Mucosa of descending colon (tissue), 3 donors: Measurements from ENCODE around the gene ARID1B. TPM values are rescaled to one million over a fixed set of nuclear protein-coding genes. Genes with fewer than 3 reads are reported as not detected.

ENCODE experiments used
- ATAC-seq: fragments of 200-7000 bp; cut with Tn5 transposase; one replicate; pipeline ENCODE4 v1.9.1; 2020; ENCODE audit warnings: mild to moderate bottlenecking, moderate library complexity
- DNase-seq, 3 donors: peaks; one replicate each; pipeline ENCODE4 v3.0.0-alpha.2; 2020
- H3K36me3 ChIP-seq: fragments of 200-600 bp; one replicate; pipeline ENCODE4 v1.8.0; 2021; ENCODE audit warnings: low read depth, mild to moderate bottlenecking
- H3K4me1 ChIP-seq: fragments of 200-600 bp; one replicate; pipeline ENCODE4 v1.8.0; 2021; ENCODE audit warnings: low read depth, mild to moderate bottlenecking
- H3K4me3 ChIP-seq: fragments of 200-600 bp; one replicate; pipeline ENCODE4 v1.8.0; 2021; ENCODE audit warnings: mild to moderate bottlenecking
- H3K9me3 ChIP-seq: fragments of 200-600 bp; one replicate; pipeline ENCODE4 v1.8.0; 2021; ENCODE audit warnings: mild to moderate bottlenecking
- intact Hi-C, 2 donors: fragments of 100-400 bp; cut with DNase I in 1 of 2; cut with micrococcal nuclease in 1 of 2; formaldehyde crosslinking; loops; one replicate each; pipeline versions ENCODE4 v1.11.0 to v1.11.1; 2022; cut with DNase I, micrococcal nuclease
- total RNA-seq, 3 donors: library from RNA; stranded (reverse); fragmentation: NEBNext Ultra II Directional in 2 of 3; extraction: Animal tissue kit (Norgen Biotek cat#: 25700) in 2 of 3; gene quantifications; one replicate each; pipeline versions ENCODE4 v1.2.1 to v1.2.4, GENCODE V29; 2021 to 2023
- TF ChIP-seq, protein P1 (sequence below): fragments of 200-600 bp; IDR thresholded peaks from one replicate; pipeline ENCODE4 v1.8.0; 2022; ENCODE audit warnings: antibody characterized with exemption, mild to moderate bottlenecking
- donor health status: DM: no; HTN: no; CAD: no; lungs with moderate emphysema.
- donor health status: DM: no; HTN: no; CAD: no.
- donor health status: DM: no; HTN: yes; CAD: no.

The ARID1B gene
- total RNA-seq, 3 donors from 2014 or later, result 71.8 to 102 (median 101) TPM

DNA sequence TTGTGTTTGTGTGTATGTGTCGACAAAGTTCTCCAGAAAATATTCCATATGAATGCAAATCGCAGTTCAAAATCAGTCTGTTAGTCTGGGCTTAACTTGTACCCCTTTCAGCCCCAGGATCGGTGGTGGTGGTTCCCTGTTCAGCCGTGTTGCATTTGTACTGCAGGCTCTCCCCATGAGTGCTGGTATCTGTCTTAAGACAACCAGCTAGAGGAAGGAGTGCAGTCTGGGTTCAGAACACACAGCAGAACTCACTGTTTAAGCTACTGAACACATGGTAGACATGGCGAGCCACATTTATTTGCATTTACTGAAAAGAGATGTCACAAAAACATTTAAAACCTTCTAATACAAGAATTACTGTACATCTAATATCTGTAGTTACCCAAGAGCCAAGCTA lies 192.1 kb downstream of the ARID1B start:
- H3K9me3 ChIP-seq, result no peaks in the 10 kb centered on the region
- TF ChIP-seq, protein P1, sequence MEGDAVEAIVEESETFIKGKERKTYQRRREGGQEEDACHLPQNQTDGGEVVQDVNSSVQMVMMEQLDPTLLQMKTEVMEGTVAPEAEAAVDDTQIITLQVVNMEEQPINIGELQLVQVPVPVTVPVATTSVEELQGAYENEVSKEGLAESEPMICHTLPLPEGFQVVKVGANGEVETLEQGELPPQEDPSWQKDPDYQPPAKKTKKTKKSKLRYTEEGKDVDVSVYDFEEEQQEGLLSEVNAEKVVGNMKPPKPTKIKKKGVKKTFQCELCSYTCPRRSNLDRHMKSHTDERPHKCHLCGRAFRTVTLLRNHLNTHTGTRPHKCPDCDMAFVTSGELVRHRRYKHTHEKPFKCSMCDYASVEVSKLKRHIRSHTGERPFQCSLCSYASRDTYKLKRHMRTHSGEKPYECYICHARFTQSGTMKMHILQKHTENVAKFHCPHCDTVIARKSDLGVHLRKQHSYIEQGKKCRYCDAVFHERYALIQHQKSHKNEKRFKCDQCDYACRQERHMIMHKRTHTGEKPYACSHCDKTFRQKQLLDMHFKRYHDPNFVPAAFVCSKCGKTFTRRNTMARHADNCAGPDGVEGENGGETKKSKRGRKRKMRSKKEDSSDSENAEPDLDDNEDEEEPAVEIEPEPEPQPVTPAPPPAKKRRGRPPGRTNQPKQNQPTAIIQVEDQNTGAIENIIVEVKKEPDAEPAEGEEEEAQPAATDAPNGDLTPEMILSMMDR, result no peak
- intact Hi-C loops, result no loop called here
- no peaks in the 10 kb centered on the region for H3K4me1 ChIP-seq
- ATAC-seq (no peak), DNase-seq (no peak)
- H3K36me3 ChIP-seq, result no peaks in the 10 kb centered on the region
- no peak overlapping the region for H3K4me3 ChIP-seq

DNA sequence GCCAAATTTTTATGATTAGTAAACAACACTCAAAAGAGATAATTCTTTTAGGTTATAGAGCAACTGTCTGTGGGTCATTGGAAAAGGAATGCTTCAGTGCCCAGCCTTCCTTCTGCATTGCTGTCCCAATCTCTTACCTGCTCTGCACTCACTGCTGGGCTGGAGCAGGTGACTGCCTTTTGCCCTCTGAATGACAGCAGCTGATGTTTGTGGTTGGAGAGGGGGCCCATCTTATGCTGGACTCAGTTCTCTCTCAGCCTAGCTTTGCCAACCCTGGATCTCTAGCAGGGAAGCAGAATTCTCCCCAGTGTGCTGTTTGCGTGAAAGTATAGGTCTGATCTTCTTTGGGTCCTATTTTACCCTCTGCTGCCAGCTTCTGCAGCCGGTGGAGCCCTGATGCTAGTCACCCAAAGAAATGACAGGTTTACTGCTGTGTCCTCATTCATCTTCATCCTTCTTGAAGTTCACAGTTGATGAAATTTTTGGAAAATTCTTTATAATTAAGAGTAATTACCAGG lies 193.5 kb downstream of the ARID1B start:
- intact Hi-C loops, result no loop called here
- no peaks in the 10 kb centered on the region for H3K9me3 ChIP-seq
- ATAC-seq (no peak), DNase-seq (no peak)
- H3K4me3 ChIP-seq, result no peak overlapping the region
- H3K36me3 ChIP-seq, result no peaks in the 10 kb centered on the region
- TF ChIP-seq, protein P1, result no peak
- H3K4me1 ChIP-seq, result no peaks in the 10 kb centered on the region

DNA sequence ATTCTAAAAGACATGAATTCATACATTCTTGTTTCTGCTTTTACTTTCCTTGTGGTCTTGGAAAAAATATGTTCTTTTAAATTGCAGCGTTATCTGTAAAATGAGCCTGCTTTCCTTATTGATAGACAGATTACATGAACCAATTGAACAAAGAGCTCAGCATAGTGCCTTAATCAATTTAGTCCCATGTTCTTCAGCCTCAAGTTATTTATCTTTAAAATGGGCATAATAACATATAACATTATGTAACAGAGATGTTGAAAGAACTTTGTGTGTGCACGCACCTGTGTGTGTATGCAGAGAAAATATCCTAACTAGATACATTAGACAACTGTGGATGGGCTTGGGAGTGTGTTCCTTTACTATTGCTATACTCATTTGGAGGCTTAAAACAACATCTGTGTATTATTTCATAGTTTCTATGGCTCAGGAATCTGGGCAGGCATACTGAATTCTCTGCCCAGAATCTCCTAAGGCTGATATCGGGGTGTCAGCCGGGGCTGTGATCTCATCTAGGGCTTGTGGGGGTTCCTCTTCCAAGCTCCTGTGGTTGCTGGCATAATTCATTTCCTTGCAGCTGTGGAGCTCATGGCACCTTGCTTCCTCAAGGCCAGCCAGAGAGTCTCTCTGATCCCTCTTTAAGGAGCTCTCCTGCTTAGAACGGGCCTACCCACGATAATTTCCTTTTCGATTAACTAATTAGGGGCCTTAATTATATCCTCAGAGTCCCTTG lies 194.1 kb downstream of the ARID1B start:
- Histone ChIP-seq H3K4me3 (no peak overlapping the region), H3K36me3 (no peaks in the 10 kb centered on the region), H3K4me1 (no peaks in the 10 kb centered on the region), H3K9me3 (no peaks in the 10 kb centered on the region)
- TF ChIP-seq, protein P1, result no peak
- no peak for ATAC-seq
- intact Hi-C loops, result no loop called here
- DNase-seq, result no peak

DNA sequence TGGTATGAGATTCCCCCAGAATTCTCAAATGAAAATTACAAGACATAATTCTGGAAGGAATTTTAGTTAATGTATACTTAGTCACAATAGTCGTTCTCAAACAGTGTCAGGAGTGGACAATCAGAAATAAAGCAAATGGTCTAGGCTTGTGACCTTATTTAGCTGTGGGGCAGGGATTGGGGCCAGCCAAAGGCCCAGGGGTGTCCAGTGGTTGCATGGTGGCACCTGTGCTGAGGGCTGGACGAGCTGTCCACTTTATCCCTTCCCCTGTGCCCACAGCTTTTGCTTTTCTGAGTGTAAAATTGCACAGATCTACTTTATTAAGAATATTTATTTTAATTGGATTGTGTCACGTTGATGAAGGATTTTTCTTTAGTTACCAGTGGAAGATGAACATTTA lies 195.0 kb downstream of the ARID1B start:
- TF ChIP-seq, protein P1, result no peak
- Histone ChIP-seq H3K9me3 (no peaks in the 10 kb centered on the region), H3K36me3 (no peaks in the 10 kb centered on the region), H3K4me3 (no peak overlapping the region), H3K4me1 (no peaks in the 10 kb centered on the region)
- ATAC-seq (no peak), DNase-seq (no peak)
- intact Hi-C loops, result no loop called here

DNA sequence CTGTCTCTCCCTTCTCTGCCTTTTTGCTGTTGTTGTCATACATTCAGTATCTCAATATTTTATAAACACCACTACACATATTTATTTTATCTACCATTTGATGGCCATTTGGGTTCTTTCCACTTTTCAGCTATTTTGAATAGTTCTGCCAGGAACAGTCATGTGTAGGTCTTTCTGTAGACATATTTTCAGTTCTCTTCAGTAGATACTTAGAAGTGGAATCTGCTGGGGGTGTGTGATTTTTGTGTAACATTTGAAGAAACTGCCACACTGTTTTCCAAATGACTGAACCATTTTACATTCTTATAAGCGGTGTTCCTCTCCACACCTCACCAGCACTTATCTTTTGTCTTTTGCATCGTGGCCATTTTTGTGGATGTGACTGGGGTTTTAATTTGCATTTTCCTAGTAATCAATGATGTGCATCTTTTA lies 197.7 kb downstream of the ARID1B start:
- ATAC-seq (no peak), DNase-seq (no peak)
- intact Hi-C loops, result no loop called here
- Histone ChIP-seq H3K4me3 (no peak overlapping the region), H3K9me3 (no peaks in the 10 kb centered on the region), H3K36me3 (no peaks in the 10 kb centered on the region), H3K4me1 (no peaks in the 10 kb centered on the region)
- TF ChIP-seq, protein P1, result no peak
